DMS53 (cell line): ENCODE measurements around the gene ZFP62.
"Not testable (repeated sequence)": the region's sequence is repeated elsewhere in the genome, so short reads cannot be mapped to it uniquely, and the experiment has no call there.

Experiments used
- DNase-seq: peaks from one replicate; lab custom pipeline; 2025; lab: John Stamatoyannopoulos, UW

The ZFP62 gene

GRCh38 chr5:180830253-180831138 lies 30.6 kb downstream of the ZFP62 start:
- DNase-seq = peak; percentile 84

DNA sequence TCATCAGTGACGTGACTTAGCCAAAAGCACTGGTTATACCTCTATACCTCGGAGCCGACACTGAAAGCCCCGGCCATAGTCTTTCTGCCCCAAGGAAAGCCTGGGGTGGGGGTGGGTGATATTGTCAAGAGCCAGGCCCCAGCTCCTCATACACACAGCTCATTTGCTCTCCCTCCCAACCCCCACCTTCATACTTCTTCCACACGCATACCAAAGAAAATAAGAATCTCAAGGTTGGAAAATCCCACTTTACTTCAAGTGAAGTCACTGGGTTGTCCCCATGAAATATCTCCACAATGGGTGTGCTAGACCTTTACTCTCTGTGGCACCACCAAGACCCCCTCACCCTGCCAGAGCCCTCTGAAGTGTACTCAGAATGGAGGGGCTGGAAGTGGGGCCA lies 31.4 kb downstream of the ZFP62 start:
- DNase-seq = no peak

DNA sequence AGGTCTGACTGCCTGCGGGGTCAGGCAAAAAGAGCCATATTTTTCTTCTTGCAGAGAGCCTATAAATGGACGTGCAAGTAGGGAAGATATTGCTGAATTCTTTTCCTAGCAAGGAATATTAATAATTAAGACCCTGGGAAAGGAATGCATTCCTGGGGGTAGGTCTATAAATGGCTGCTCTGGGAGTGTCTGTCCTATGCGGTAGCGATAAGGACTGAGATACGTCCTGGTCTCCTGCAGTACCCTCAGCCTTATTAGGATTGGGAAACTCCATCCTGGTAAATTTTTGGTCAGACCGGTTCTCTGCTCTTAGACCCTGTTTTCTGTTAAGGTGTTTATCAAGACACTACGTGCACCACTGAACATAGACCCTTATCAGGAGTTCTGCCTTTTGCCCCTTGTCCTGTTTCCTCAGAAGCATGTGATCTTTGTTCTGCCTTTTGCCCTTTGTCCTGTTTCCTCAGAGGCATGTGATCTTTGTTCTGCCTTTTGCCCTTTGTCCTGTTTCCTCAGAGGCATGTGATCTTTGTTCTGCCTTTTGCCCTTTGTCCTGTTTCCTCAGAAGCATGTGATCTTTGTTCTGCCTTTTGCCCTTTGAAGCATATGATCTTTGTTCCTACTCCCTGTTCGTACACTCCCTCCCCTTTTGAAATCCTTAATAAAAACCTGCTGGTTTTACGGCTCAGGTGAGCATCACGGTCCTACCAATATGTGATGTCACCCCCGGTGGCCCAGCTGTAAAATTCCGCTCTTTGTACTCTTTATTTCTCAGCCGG lies 32.1 kb downstream of the ZFP62 start:
- peak; percentile 73 for DNase-seq

- DNase-seq = not testable (repeated sequence)
Observed at GRCh38 chr5:180827374-180827773, 33.7 kb downstream of the ZFP62 start.

DNA sequence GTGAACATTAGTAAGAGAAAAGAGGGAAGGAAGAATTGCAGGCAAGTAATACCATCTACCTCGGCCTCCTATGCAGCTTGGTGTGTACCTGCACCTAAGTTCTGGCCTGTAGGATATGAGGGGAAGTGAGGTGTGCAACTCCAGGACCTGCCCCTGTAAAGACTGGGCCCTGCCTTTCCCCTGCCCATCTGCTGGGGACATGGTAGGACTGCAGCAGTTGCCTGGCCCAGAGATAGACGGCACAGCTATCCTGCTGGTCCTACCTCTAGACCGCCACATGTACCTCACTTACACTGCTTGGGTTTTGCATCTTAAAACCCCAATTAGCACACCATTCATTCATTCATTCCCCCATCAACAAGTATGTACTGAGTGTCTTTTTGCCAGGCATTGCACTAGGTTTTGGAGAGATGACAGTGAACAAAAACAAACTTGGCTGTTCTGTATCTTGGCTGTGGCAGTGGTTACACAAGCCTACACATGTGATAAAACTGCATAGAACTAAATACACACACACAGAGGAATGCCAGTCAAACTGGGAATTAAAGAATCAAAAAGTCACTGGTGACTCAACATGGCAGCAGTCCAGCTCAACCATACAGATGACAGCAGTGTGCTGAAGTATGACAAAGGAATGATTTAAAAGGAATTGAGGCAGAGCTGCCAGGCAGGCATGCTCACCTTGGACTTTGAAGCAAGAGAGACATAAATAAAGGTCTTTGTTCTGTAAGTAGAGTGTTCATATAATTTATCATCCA lies 35.1 kb downstream of the ZFP62 start:
- peak; percentile 26 for DNase-seq

DNA sequence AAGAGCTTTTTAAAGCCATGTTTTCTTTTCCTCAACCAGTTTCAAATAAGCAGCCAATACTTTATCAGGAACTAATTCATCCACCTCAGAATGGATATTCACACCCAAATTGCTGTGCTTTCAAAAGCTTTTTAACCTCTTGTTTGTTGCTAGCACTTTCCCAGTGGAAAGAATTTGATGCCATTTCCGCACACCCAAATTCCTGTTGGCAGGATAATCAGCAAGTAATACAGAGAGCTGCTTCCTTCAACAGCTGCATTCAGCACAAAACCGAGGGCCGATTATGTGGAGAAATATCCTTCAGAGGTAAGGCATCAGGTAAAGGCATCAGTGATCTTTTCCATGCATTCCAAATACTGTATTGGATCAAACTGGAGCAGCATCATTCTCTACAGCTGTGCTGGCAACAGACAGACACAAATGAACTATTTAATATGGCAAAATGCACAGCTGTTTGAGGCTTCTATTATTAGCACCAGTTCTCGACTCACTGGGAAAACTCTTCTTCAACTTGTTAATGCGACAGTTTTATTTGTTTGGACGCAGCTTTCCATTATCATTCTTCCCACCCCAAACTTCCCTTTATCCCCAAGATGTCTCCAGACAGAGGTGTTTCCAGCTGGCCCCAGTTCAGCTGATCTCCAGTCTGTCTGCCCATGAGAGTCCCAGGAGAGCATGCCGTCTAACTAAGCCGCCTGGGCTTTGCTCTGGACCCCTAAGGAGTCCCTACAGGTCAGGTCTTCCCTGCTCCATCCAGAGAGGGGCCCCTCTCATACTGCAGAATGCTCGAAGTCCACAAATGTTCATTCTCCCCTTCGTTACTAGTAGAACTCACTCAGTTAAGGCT lies 36.2 kb downstream of the ZFP62 start:
- no peak for DNase-seq

GRCh38 chr5:180823940-180824629 lies 37.0 kb downstream of the ZFP62 start:
- no peak for DNase-seq

DNA sequence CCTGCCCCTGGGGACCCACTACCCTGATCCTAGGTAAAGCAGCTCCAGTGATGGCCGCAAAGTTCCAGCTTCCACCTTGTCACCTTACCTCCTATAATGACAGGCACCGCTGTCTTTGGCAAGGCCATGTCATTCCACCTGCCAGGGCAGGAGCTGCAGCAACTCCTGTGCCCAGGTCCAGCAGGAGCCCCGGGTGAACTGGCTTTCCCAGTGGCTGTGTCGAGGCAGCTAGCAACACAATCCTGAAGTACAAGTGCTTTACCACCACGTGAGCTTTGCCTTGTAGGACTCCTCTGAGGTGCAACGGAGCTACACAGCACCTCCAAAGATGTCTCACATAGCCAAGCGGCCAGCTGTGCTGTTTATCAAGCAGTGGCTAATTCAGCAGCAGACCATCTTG lies 37.7 kb downstream of the ZFP62 start:
- no peak for DNase-seq

- no peak for DNase-seq
Observed at GRCh38 chr5:180821538-180821937, 39.5 kb downstream of the ZFP62 start.

DNA sequence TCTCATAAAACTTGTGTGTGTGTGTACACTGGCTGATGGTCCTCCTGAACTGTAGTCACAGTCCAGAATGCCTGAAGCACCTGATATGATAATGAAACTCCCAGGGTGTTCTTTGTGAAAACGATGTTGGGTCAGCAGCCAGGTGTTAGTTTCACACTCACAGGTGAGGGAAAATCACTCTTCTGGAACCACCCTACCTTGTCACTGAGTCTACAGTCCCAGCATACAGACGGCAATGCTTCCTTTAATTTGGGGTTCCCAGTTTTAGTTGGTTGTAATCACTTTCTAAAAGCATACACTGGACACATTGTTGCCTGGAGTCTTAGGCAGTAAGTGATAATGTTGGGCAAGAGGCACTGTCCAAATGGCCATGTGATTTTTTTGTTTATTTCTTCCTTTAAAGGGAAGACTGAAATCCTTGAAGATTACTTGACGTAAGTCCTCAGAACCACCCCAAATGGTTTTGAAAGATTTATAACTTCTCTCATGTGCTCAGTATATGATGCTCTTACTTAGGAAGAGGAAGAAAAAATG lies 40.2 kb downstream of the ZFP62 start:
- DNase-seq = peak; percentile 53

DNA sequence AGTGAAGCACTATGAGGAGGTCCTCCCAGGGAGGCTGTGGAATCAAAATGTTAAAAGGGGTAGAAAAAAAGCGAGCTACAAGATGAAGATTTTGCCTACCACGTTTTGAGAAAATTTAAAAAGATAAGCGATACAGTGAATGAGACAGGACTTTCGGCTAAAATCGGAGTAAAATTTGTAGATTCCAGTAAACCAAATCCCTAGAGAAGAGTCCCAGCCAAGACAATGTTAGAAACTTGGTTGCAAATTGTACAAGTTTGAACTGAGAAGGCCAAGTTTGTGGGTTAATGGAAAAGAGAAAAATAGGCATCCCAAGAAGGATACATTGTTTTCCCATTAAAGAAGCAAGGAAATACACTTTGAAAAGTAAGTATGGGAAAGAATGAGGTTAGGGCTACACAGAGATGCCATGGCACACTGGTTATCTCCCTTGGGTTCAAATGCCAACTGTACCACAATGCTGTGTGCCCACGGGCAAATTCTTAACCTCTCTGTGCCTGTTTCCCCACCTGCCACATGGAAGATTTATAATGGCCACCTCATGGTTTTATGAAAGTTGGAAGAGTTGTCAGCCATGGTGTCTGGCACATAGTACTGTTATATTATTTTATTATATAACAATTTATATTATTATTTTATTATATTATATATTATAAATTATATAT lies 42.3 kb downstream of the ZFP62 start:
- DNase-seq = no peak

- DNase-seq = no peak
Observed at GRCh38 chr5:180817893-180818674, 43.0 kb downstream of the ZFP62 start.

GRCh38 chr5:180816608-180817534 lies 44.2 kb downstream of the ZFP62 start:
- no peak for DNase-seq

DNA sequence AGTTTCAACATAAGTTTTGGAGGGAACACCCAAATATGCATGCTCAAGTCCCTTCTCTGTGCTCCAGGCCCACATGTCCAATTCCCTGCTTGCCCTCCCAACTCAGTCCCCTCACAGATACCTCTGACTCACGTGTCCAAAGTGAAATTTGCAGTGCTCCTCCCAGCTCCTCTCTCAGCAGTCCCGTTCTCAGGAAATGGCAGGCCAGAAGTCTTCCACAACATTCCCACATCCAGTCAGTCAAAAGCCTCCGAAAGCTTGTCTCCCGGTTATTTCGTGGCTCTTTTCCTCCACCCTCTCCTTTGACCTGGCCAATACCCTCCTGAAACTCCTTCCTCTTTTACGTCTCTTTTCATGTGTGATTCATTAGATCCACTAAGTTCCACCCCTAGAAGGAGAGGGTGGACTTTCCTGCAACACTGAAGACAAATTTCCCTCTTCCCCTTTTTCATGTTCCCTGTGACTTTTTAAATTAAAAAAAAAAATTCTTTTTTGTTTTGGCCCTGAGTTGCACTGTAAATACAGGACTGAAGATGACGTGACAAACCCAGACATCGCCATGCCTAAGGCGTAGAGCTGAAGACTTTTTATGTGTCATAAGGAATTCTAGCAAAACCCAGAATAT lies 45.7 kb downstream of the ZFP62 start:
- no peak for DNase-seq

DNA sequence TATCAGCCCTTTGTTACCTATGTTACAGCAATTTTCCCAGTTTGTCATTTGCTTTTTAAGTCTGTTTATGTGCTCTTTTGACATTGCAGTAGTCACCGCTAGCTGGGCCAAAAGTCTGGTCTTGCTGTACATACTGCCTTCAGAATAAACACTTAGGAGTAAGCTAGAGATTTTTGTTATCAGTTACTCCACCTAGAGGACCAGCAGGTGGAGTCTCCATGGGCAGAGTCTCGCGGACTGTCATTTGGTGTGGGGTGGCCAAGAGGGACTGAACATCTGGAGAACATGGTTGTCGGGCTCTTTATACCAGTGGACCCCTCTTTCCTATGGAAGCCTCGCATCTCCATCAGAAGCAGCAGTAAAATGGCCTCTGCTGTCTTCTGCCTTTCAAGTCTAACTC lies 47.7 kb downstream of the ZFP62 start:
- DNase-seq = peak; percentile 29

DNA sequence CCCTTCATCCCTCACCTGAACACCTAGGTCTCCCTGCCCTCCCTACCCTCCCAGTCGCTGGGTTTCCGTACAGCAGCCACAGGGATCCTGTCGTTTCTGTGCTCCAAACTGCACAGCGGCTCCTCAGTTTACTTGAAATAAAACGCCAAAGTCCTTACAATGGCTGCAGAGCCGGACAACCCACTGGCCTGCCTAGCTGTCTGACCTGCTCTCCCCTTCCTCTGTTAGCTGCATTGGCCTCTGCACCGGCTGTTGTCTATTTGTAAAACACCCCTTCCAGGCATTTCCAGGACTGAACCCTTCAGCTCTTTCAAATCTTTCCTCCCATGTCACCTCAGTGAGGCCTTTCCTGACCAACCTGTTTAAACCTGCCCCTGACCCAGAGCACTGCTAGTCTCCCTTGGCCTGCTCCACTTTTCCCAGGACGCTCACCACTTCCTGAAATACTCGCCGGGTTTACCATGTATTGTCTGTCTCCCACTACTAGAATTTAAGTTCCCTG lies 49.4 kb downstream of the ZFP62 start:
- peak; percentile 83 for DNase-seq

GRCh38 chr5:180810959-180811622 lies 50.0 kb downstream of the ZFP62 start:
- DNase-seq = no peak
